ENCODE data around the gene RBM43. TPM values are rescaled to one million over a fixed set of nuclear protein-coding genes. Genes with fewer than 3 reads are reported as not detected.

RBM43 gene
- total RNA-seq, 4 donors from 2014 or later, result 1.0 to 18.5 (median 8.3) TPM

DNA sequence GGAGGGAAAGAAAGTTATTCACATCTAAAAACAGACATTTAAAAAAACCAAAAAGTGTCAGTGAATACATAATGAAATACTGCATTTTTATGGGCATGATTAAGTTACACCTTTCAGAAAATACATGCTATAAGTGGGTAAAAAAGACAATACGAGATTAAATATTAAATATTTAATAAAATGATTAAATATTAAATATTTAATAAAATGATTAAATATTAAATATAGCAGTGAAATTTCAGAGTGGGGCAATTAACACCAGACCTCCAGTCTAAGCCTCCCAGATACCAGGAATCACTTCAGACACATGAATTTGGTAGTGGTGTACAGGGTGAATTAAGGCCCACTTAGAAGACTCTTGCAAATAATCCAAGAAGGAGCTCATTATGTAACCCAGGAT, 15.5 kb downstream of the RBM43 start:
- Histone ChIP-seq H3K27me3 (no peaks in the 10 kb centered on the region), H3K9me3 (peaks cover 0 to 24% of the 10 kb centered on the region in 2 donors), H3K4me1 (no peaks in the 10 kb centered on the region), H3K27ac (no peak overlapping the region), H3K4me3 (no peak overlapping the region), H3K36me3 (no peaks in the 10 kb centered on the region)
- no peak for DNase-seq
- no peak for TF ChIP-seq POLR2A (IDR thresholded peaks at IDR 0.05)
- TF ChIP-seq, protein P1, sequence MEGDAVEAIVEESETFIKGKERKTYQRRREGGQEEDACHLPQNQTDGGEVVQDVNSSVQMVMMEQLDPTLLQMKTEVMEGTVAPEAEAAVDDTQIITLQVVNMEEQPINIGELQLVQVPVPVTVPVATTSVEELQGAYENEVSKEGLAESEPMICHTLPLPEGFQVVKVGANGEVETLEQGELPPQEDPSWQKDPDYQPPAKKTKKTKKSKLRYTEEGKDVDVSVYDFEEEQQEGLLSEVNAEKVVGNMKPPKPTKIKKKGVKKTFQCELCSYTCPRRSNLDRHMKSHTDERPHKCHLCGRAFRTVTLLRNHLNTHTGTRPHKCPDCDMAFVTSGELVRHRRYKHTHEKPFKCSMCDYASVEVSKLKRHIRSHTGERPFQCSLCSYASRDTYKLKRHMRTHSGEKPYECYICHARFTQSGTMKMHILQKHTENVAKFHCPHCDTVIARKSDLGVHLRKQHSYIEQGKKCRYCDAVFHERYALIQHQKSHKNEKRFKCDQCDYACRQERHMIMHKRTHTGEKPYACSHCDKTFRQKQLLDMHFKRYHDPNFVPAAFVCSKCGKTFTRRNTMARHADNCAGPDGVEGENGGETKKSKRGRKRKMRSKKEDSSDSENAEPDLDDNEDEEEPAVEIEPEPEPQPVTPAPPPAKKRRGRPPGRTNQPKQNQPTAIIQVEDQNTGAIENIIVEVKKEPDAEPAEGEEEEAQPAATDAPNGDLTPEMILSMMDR (IDR thresholded peaks at IDR 0.05), result no peak
- intact Hi-C loops (cut with DNase I; ENCODE audit: low total_unique reads), result no loop called here

DNA sequence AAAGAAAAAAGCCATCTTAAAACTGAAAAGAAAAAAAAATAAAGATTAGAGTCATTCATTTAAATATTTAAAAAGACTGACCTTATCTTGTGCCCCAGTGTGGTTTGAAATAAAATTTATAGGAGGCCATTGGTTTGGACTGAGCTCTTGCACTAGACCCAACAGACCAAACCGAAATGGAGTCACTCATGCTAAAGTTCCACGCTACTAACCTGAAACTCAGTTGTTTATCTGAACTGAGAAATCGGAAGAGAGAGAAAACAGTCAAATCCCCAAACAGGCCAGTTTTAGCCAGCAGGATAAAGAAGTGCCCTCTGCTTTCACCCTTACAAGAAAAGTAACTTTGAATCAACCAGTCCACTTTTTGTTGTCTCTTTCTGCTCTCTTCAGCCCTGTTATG, 18.2 kb downstream of the RBM43 start:
- TF ChIP-seq, protein P1 (IDR thresholded peaks at IDR 0.05), result no peak
- TF ChIP-seq POLR2A (IDR thresholded peaks at IDR 0.05), result no peak
- Histone ChIP-seq H3K4me3 (no peak overlapping the region), H3K9me3 (peaks cover 0 to 17% of the 10 kb centered on the region in 2 donors), H3K36me3 (no peaks in the 10 kb centered on the region), H3K27me3 (no peaks in the 10 kb centered on the region), H3K27ac (no peak overlapping the region), H3K4me1 (no peaks in the 10 kb centered on the region)
- intact Hi-C loops (cut with DNase I; ENCODE audit: low total_unique reads), result no loop called here
- DNase-seq, result no peak

DNA sequence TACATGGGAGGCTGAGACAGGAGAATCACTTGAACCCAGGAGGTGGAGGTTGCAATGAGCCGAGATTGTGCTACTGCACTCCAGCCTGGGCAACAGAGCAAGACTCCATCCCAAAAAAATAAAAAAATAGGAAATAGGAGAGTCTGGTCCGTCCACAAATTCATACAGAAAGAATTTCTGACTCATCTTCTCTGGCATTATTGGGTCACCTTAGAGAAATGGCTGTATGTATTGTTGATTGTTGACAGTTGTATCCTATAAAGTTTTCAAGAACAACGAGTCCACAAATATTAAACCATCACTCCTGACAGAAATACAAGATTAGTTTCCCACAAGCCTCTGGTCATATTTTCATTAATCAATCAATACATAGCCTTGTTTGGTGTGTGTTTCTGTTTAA, 20.4 kb downstream of the RBM43 start:
- no peaks in the 10 kb centered on the region for H3K9me3 ChIP-seq
- H3K36me3 ChIP-seq, result no peaks in the 10 kb centered on the region
- intact Hi-C loops (cut with DNase I; ENCODE audit: low total_unique reads), result no loop called here
- H3K4me1 ChIP-seq, result no peaks in the 10 kb centered on the region
- H3K27me3 ChIP-seq, result no peaks in the 10 kb centered on the region
- no peak overlapping the region for H3K27ac ChIP-seq
- TF ChIP-seq, protein P1 (IDR thresholded peaks at IDR 0.05), result no peak
- TF ChIP-seq POLR2A (IDR thresholded peaks at IDR 0.05), result no peak
- H3K4me3 ChIP-seq, result no peak overlapping the region
- DNase-seq, result no peak

DNA sequence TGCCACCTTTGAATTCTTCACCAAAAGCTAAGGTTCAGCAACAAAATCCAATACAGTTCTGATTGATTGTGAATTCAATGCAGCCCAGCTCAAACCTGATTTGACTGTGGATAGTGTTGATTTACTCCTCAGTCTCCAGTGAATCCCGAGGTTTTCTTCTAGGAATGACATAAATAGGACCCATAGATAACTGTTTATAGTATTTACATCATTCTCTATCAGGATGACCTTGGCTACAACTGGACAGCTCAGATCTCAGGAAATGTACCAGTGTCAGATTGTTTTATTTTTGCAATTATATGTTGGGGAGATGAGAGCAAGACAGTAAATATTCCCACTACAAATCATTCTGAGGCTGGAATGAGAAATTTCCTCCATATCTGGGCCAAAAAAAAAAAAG, 21.2 kb downstream of the RBM43 start:
- TF ChIP-seq POLR2A (IDR thresholded peaks at IDR 0.05), result no peak
- TF ChIP-seq, protein P1 (IDR thresholded peaks at IDR 0.05), result no peak
- H3K27me3 ChIP-seq, result no peaks in the 10 kb centered on the region
- no peak overlapping the region for H3K4me3 ChIP-seq
- H3K4me1 ChIP-seq, result no peaks in the 10 kb centered on the region
- H3K27ac ChIP-seq, result no peak overlapping the region
- intact Hi-C loops (cut with DNase I; ENCODE audit: low total_unique reads), result no loop called here
- DNase-seq, result no peak
- H3K9me3 ChIP-seq, result no peaks in the 10 kb centered on the region
- H3K36me3 ChIP-seq, result no peaks in the 10 kb centered on the region

DNA sequence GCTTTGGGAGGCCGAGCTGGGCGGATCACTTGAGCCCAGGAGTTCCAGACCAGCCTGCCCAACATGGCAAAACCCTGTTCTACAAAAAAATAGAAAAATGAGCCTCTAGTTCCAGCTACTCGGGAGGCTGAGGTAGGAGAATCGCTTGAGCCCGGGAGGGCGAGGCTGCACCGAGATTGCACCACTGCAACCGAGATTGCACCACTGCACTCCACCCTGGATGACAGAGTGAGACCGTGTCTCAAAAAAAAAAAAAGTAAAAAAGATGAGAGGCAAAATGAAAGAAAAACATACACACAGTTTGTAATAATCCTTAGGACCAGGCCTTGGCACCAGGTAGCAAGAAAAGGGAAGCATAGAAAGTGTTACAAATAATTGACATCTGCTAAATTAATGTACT, 22.0 kb downstream of the RBM43 start:
- H3K4me3 ChIP-seq, result no peak overlapping the region
- no peaks in the 10 kb centered on the region for H3K4me1 ChIP-seq
- intact Hi-C loops (cut with DNase I; ENCODE audit: low total_unique reads), result loop anchor here (10.0 kb wide), 1 partner anchor 1645 kb away; no protein-coding TSS in a partner anchor

More for the DNA sequence above, 22.0 kb downstream of the RBM43 start:
- Histone ChIP-seq H3K27ac (no peak overlapping the region), H3K27me3 (no peaks in the 10 kb centered on the region), H3K36me3 (no peaks in the 10 kb centered on the region), H3K9me3 (no peaks in the 10 kb centered on the region)
- TF ChIP-seq POLR2A (IDR thresholded peaks at IDR 0.05), result no peak
- TF ChIP-seq, protein P1 (IDR thresholded peaks at IDR 0.05), result no peak
- no peak for DNase-seq
